ENCODE results near the gene USP48.

GRCh38 chr1:21775550-21775914 is 7.4 kb downstream of the USP48 start:
- TF ChIP-seq CTCF (conservative IDR thresholded peaks at IDR 0.05 in 1 of 2, IDR thresholded peaks at IDR 0.05 in 1 of 2; ENCODE audit: low read depth in 1 of 2, low read length in 2 of 2) (no peak), EZH2 (IDR thresholded peaks at IDR 0.05; ENCODE audit: low read length, missing control alignments) (no peak)
